WI38 (cell line): Measurements from ENCODE around the gene PLS3.

ENCODE experiments used
- H3K4me3 ChIP-seq: 2 replicates; pipeline ENCODE4 v1.5.1; 2011; ENCODE audit warnings: low read depth, mild to moderate bottlenecking, control low read depth, low read length
- CTCF ChIP-seq: IDR thresholded peaks from 2 replicates; pipeline ENCODE4 v1.5.1; 2012; ENCODE audit warnings: low read depth, mild to moderate bottlenecking, control low read depth, low read length

PLS3 gene

GRCh38 chrX:115571712-115572111 is 10.7 kb downstream of the PLS3 start:
- no peak for TF ChIP-seq CTCF
- no peak overlapping the region for H3K4me3 ChIP-seq

GRCh38 chrX:115573185-115573584 is 12.2 kb downstream of the PLS3 start:
- H3K4me3 ChIP-seq: no peak overlapping the region
- no peak for TF ChIP-seq CTCF

GRCh38 chrX:115576676-115577075 is 15.7 kb downstream of the PLS3 start:
- TF ChIP-seq CTCF: no peak
- no peak overlapping the region for H3K4me3 ChIP-seq

- no peak overlapping the region for H3K4me3 ChIP-seq
- TF ChIP-seq CTCF: no peak
Observed at GRCh38 chrX:115579327-115579726, 18.4 kb downstream of the PLS3 start.

- no peak overlapping the region for H3K4me3 ChIP-seq
- no peak for TF ChIP-seq CTCF
Observed at GRCh38 chrX:115579786-115580294, 18.9 kb downstream of the PLS3 start.

GRCh38 chrX:115581759-115582615 is 21.0 kb downstream of the PLS3 start:
- no peak overlapping the region for H3K4me3 ChIP-seq
- TF ChIP-seq CTCF: no peak
